Keratinocyte (primary cell): Measurements from ENCODE around the gene INPP5E.

Source experiments
- CTCF ChIP-seq, 3 experiments: IDR thresholded peaks in 1 of 3; conservative IDR thresholded peaks in 1 of 3; optimal IDR thresholded peaks in 1 of 3; 2 replicates in 2 of 3; 3 replicates in 1 of 3; pipeline versions ENCODE3 to v1.5.1; 2011; ENCODE audit warnings: low read length in 3 of 3, mild to moderate bottlenecking in 3 of 3, moderate library complexity in 2 of 3, control low read depth in 1 of 3, inconsistent platforms in 1 of 3; ENCODE audit not compliant: insufficient read depth in 2 of 3; ENCODE audit errors: extremely low read depth in 1 of 3
- EZH2 ChIP-seq: IDR thresholded peaks from one replicate; pipeline ENCODE4 v1.6.1; 2012; ENCODE audit warnings: inconsistent platforms, mild to moderate bottlenecking, low read length, moderate library complexity

- TF ChIP-seq CTCF (optimal IDR thresholded peaks at IDR 0.05 in 1 of 3, IDR thresholded peaks at IDR 0.05 in 1 of 3, conservative IDR thresholded peaks at IDR 0.05 in 1 of 3; ENCODE audit: extremely low read depth in 1 of 3, insufficient read depth in 2 of 3, low read length in 3 of 3) (no peak), EZH2 (no peak)
Measured at GRCh38 chr9:136416427-136416826, 23.2 kb downstream of the INPP5E start.
